ENCODE measurements around the gene CRK.
"Not testable (repeated sequence)": the region's sequence is repeated elsewhere in the genome, so short reads cannot be mapped to it uniquely, and the experiment has no call there.

Gene CRK

DNA sequence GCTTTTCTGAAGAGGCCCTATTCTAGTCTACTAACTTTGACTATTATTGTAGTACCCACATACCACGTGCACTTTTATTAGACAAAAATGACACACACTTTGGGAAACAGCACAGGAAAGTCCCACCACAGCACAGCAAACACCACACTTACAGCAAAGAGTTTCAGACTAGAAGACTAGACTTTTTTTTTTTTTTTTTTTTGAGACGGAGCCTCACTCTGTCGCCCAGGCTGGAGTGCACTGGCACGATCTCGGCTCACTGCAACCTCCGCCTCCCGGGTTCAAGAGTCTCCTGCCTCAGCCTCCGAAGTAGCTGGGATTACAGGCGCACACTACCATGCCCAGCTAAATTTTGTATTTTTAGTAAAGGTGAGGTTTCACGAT is 76.1 kb downstream of the CRK start:
- no peak for DNase-seq

GRCh38 chr17:1379208-1379929 is 76.7 kb downstream of the CRK start:
- DNase-seq, result no peak

GRCh38 chr17:1378476-1378860 is 77.6 kb downstream of the CRK start:
- DNase-seq, result not testable (repeated sequence)

- DNase-seq, result no peak
These were observed 78.7 kb downstream of the CRK start for GRCh38 chr17:1377334-1377733.

DNA sequence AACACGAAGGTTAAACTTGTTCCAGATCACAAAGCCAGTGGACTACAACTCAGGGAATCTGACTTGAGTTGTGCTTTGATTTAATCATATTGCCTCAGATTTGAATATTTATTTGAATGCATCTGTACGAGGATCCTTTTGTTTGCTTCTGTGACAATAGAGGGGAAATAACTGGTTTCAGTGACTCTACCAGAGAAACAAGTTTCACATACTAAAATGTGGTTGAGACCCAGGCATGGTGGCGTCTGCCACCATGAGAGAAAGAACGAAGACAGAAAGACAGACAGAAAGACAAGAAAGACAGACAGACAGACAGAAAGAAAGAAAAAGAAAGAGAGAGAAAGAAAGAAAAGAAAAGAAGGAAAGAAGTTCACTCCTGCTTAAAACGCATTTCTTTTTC is 80.0 kb downstream of the CRK start:
- DNase-seq, result no peak

DNA sequence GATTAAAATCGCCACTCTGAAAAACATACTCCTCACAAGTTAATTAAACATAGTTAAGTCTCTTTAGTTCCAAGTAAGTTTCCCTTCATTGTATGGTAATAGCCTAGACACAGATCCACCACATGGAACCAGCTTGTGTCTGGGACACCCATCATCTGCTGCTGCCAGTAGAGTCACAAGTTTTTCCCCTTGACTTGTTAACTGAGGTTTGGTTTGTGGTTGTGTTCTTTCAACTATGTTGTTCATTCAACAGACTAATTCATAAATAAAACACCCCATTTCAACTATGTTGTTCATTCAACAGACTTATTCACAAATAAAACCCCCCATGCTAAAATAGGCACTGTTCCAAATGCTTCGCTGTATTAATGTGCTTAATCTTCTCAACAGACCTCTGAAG is 80.4 kb downstream of the CRK start:
- no peak for DNase-seq

DNA sequence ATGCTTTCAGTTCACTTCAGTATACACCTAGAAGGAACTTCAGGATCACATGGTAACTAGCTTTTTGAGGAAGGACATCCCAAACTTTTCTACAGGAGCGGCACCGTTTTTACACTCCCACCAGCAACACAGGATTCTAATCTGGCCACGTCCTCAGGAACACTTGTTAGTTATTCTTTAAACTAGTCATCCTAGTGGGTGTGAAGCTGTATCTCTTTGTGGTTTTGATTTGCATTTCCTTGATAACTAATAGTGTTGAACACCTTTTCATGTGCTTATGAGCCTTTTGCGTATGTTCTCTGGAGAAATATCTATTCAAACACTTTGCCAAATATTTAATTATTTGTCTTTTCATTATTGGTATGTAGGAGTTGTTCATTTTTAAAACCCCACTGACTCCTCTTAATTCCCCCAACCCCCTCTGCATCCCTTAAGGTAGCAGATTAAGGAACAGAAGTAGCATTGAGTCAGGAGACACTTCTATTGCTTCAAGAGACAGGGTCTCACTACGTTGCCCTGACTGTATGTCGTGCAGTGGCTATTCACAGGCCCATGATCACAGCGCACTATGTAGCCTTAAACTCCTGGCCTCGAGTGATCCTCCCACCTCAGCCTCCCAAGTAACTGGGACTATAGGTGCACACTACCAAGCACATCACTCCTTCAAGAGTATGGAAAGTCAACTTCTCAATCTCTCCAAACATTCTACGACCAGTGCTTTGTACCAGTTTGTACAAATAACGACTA is 81.4 kb downstream of the CRK start:
- DNase-seq, result no peak

DNA sequence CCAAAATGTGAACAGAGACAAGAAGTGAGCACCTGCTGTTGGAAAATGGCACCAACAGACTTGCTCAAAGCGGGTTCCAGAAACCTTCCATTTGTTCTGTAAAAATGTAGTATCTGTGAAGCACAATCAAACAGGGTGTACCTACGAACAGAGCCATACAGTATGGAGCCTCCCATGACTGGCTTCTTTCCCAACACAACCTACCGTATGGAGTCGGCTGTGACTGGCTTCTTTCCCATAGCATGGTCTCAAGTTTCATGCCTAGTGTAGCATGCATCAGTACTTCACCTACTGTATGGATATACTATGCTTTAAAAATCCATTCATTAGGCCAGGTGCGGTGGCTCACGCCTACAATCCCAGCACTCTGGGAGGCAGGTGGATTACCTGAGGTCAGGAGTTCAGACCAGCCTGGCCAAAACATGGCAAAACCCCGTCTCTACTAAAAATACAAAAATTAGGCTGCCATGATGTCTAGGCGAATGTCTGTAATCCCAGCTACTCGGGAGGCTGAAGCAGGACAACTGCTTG is 82.3 kb downstream of the CRK start:
- DNase-seq, result no peak

DNA sequence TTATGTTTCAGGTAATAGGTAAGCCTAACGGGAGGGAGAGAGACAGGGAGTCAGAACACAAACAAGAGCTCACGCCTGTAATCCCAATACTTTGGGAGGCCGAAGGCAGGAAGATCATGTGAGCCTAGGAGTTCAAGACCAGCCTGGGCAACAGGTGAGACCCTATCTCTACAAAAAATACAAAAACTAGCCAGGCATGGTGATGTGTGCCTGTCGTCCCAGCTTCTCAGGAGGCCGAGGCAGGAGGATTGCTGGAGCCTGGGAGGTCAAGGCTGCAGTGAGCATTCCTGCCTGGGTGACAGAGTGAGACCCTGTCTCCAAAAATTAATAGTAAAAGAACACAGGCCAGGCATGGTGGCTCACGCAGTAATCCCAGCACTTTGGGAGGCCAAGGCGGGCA is 83.4 kb downstream of the CRK start:
- no peak for DNase-seq

- DNase-seq, result no peak
These were observed 84.0 kb downstream of the CRK start for GRCh38 chr17:1371893-1372590.
